Transverse colon (tissue), 4 donors: Measurements from ENCODE around the gene ZNRD2. TPM values are rescaled to one million over a fixed set of nuclear protein-coding genes. Genes with fewer than 3 reads are reported as not detected.
"Not testable (repeated sequence)": the region's sequence is repeated elsewhere in the genome, so short reads cannot be mapped to it uniquely, and the experiment has no call there.

Source experiments
- DNase-seq: peaks from one replicate; pipeline ENCODE4 v3.0.0-alpha.2; 2019
- H3K27ac ChIP-seq, 4 donors: fragments of 200-600 bp; sonication (generic); 2 replicates each; pipeline ENCODE4 v1.5.1; 2016 to 2018; ENCODE audit warnings: inconsistent platforms in 4 of 4
- H3K27me3 ChIP-seq: fragments of 200-600 bp; sonication (generic); 2 replicates; pipeline ENCODE4 v1.5.1; 2017; ENCODE audit warnings: inconsistent platforms
- H3K36me3 ChIP-seq, 4 donors: fragments of 200-600 bp; sonication (generic); 2 replicates each; pipeline ENCODE4 v1.5.1; 2017 to 2019; ENCODE audit warnings: inconsistent platforms in 4 of 4
- H3K4me1 ChIP-seq, 4 donors: fragments of 200-600 bp; sonication (generic); 2 replicates each; pipeline ENCODE4 v1.5.1; 2017 to 2020; ENCODE audit warnings: inconsistent platforms in 4 of 4
- H3K4me3 ChIP-seq, 4 donors: fragments of 200-600 bp; sonication (generic); 1 replicate in 1 of 4; 2 replicates in 3 of 4; pipeline versions ENCODE4 v1.5.1 to v1.6.1; 2017 to 2019; ENCODE audit warnings: inconsistent platforms in 4 of 4
- H3K9me3 ChIP-seq, 2 donors: fragments of 200-600 bp; sonication (generic); 2 replicates each; pipeline ENCODE4 v1.5.1; 2017 to 2019; ENCODE audit warnings: inconsistent platforms in 2 of 2
- CTCF ChIP-seq, 5 experiments: fragments of 200-600 bp in 3 of 5; fragments of 450-650 bp in 2 of 5; sonication (generic) in 3 of 5; IDR thresholded peaks; 1 replicate in 2 of 5; 2 replicates in 3 of 5; pipeline ENCODE4 v1.5.1; 2016 to 2017; ENCODE audit warnings: antibody characterized with exemption in 5 of 5, inconsistent platforms in 3 of 5, mild to moderate bottlenecking in 2 of 5, moderate library complexity in 1 of 5
- EP300 ChIP-seq: sonication (generic); formaldehyde crosslinking; IDR thresholded peaks from one replicate; pipeline ENCODE4 v1.6.1; 2017; ENCODE audit warnings: antibody characterized with exemption, low read depth
- POLR2A ChIP-seq: fragments of 450-650 bp; IDR thresholded peaks from one replicate; pipeline ENCODE4 v1.6.1; 2016; ENCODE audit warnings: antibody characterized with exemption, mild to moderate bottlenecking, moderate library complexity
- POLR2AphosphoS5 ChIP-seq, 3 donors: sonication (generic); formaldehyde crosslinking; IDR thresholded peaks; one replicate each; pipeline ENCODE4 v1.6.1; 2016; ENCODE audit warnings: antibody characterized with exemption in 3 of 3
- WGBS, 2 donors: methylation state at CpG; one replicate each; pipeline ENCODE4 v1.1.5; 2018; ENCODE audit warnings: low coverage in 1 of 2; 5-methylcytosine and 5-hydroxymethylcytosine counted together
- in situ Hi-C, 4 donors: fragments of 200-750 bp; cut with MboI; loops; one replicate each; pipeline versions ENCODE4 v1.15.0 to v1.15.1; 2017; ENCODE audit warnings: low sequenced_read_pairs in 3 of 4, low pct_ligation_motif_present in 1 of 4, low pct_unique_long_range_greater_than_20kb in 1 of 4
- intact Hi-C: fragments of 100-400 bp; cut with DNase I; formaldehyde crosslinking; loops from one replicate; pipeline ENCODE4 v1.15.1; 2023; ENCODE audit warnings: low total_unique reads
- total RNA-seq, 4 donors: library from RNA; depleted of rRNA; stranded (reverse); fragments of >200 nt; gene quantifications; one replicate each; pipeline ENCODE4 v1.1.0, GENCODE V29; 2016

The ZNRD2 gene
- total RNA-seq, 4 donors from 2014 or later: 6.4 to 38.4 (median 27.9) TPM

DNA sequence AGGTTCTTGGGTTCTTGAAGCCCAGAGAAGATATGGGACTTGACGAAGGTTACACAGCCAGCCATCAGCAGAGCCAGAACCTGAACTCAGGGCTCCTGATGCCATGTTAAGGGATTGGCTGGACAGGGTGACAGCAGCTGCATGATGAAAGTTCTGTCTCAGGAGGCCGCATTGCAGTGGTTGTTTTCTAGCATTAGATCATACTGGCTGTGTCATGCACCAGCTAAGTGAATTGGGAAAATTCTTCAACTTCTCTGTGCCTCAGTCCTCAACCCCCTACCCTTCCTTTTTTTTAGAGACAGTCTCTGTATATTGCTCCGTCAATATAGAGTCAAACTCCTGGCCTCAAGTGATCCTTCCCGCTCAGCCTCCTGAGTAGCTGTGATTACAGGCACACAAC, 6.7 kb upstream of the ZNRD2 start:
- no peaks in the 10 kb centered on the region for H3K27me3 ChIP-seq
- no peak overlapping the region for H3K27ac ChIP-seq
- no peak overlapping the region for H3K4me3 ChIP-seq
- H3K4me1 ChIP-seq: peaks cover 25 to 44% (median 28%) of the 10 kb centered on the region in 4 donors
- intact Hi-C loops: no loop called here
- no peaks in the 10 kb centered on the region for H3K9me3 ChIP-seq
- H3K36me3 ChIP-seq: no peaks in the 10 kb centered on the region
- DNase-seq: no peak
- in situ Hi-C loops: no loop called here
- no peak for TF ChIP-seq CTCF (IDR thresholded peaks at IDR 0.05)
- TF ChIP-seq POLR2AphosphoS5 (IDR thresholded peaks at IDR 0.05): no peak
- TF ChIP-seq EP300: no peak
- TF ChIP-seq POLR2A: no peak
- 87 to 98% methylated on average over 3 to 4 of the region's 4 CpGs for whole genome bisulfite sequencing, 2 donors

GRCh38 chr11:65564879-65565559, 5.3 kb upstream of the ZNRD2 start:
- H3K9me3 ChIP-seq, intact Hi-C loops, in situ Hi-C loops, H3K4me3 ChIP-seq, H3K36me3 ChIP-seq, H3K27me3 ChIP-seq, DNase-seq: not testable (repeated sequence)
- H3K27ac ChIP-seq: peak overlapping the region; percentile 19 to 60 (median 44)
- H3K4me1 ChIP-seq: peaks cover 21 to 40% (median 24%) of the 10 kb centered on the region in 4 donors
- 87 to 89% methylated on average over 4 to 12 of the region's 12 CpGs for WGBS, 2 donors

DNA sequence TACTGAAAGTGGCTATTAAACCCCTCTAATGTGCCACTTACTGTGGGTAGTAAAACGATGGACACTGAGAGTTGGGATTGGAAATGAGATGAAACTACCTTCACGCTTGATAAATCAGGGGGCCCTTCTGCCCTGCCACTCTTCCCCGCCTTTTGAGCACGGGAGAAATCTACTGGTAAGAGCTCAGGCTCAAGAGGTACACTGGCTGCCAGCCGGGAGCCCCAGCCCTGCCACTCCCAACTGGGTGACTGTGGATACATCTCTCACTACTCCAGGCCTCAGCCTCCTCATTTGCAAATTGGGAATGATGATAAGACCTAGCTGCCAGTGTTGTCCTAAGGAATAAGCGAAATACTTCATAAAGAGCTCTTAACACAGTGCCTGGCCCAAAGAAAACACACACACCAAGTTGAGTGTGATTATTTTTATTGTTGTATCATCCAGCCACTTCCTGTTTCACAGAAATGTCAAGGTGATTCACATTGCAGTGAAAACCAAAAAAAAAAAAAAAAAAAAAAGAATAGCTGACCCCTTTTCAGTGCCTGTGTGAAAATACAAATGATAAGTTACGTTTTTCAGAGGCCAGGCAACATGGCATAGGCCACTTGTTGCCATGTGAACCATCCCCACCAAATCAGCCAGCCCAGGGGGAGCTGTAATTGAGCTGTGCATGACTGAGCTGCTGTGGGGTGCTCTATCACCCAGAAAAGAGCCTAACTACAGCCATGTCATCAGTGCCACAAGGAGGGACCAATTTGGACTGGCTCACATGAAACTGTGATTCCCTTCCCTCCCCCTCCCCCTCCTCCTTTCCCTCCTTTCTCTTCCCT, 4.4 kb upstream of the ZNRD2 start:
- no peaks in the 10 kb centered on the region for H3K9me3 ChIP-seq
- intact Hi-C loops (no loop called here), in situ Hi-C loops (no loop called here)
- peak overlapping the region; percentile 19 to 60 (median 44) for H3K27ac ChIP-seq
- DNase-seq: no peak
- no peaks in the 10 kb centered on the region for H3K27me3 ChIP-seq
- no peak overlapping the region for H3K4me3 ChIP-seq
- no peak for TF ChIP-seq EP300
- TF ChIP-seq CTCF (IDR thresholded peaks at IDR 0.05): no peak
- no peak for TF ChIP-seq POLR2A
- TF ChIP-seq POLR2AphosphoS5 (IDR thresholded peaks at IDR 0.05): no peak
- WGBS, 2 donors: 44 to 73% methylated on average over 1 to 7 of the region's 7 CpGs
- H3K4me1 ChIP-seq: peaks cover 14 to 34% (median 17%) of the 10 kb centered on the region in 4 donors
- no peaks in the 10 kb centered on the region for H3K36me3 ChIP-seq

- intact Hi-C loops (no loop called here), in situ Hi-C loops (no loop called here)
- Histone ChIP-seq H3K4me3 (peak overlapping the region; percentile 37 to 72 (median 58)), H3K27ac (peak overlapping the region; percentile 96 to 98 (median 96)), H3K36me3 (no peaks in the 10 kb centered on the region), H3K9me3 (no peaks in the 10 kb centered on the region), H3K27me3 (no peaks in the 10 kb centered on the region), H3K4me1 (peaks cover 29 to 55% (median 41%) of the 10 kb centered on the region in 4 donors)
- TF ChIP-seq POLR2A (no peak), CTCF (IDR thresholded peaks at IDR 0.05) (no peak), POLR2AphosphoS5 (IDR thresholded peaks at IDR 0.05) (no peak), EP300 (no peak)
- DNase-seq: no peak
- 3 to 20% methylated on average over 8 to 28 of the region's 28 CpGs for WGBS, 2 donors
These were observed 909 bp upstream of the ZNRD2 start for GRCh38 chr11:65569164-65569972.
